ENCODE results near the gene DNAAF5. TPM values are rescaled to one million over a fixed set of nuclear protein-coding genes. Genes with fewer than 3 reads are reported as not detected.

The DNAAF5 gene
- total RNA-seq, 2 donors from 2014 or later: 19.5 to 53.4 TPM

GRCh38 chr7:753190-753589 is 26.7 kb downstream of the DNAAF5 start:
- Mint-ChIP-seq H3K36me3 (no peaks in the 10 kb centered on the region), H3K4me3 (no peak overlapping the region), H3K27ac (no peak overlapping the region), H3K9me3 (no peaks in the 10 kb centered on the region), H3K4me1 (ENCODE audit: low read depth in 2 of 2) (no peaks in the 10 kb centered on the region), H3K27me3 (no peaks in the 10 kb centered on the region)
- no peak for ATAC-seq
- no peak for DNase-seq (ENCODE audit: low spot score)

GRCh38 chr7:754531-755412 is 28.3 kb downstream of the DNAAF5 start:
- H3K4me1 Mint-ChIP-seq (ENCODE audit: low read depth in 2 of 2): no peaks in the 10 kb centered on the region
- H3K27ac Mint-ChIP-seq: no peak overlapping the region
- H3K36me3 Mint-ChIP-seq: no peaks in the 10 kb centered on the region
- DNase-seq (ENCODE audit: low spot score) (no peak), ATAC-seq (peak in 1 of 2 donors; percentile 28)
- no peaks in the 10 kb centered on the region for H3K9me3 Mint-ChIP-seq
- H3K27me3 Mint-ChIP-seq: no peaks in the 10 kb centered on the region
- H3K4me3 Mint-ChIP-seq: no peak overlapping the region

- Mint-ChIP-seq H3K9me3 (no peaks in the 10 kb centered on the region), H3K27me3 (no peaks in the 10 kb centered on the region), H3K27ac (no peak overlapping the region), H3K4me1 (ENCODE audit: low read depth in 2 of 2) (no peaks in the 10 kb centered on the region), H3K4me3 (no peak overlapping the region), H3K36me3 (no peaks in the 10 kb centered on the region)
- no peak for DNase-seq (ENCODE audit: low spot score)
- ATAC-seq: no peak
These were observed 28.9 kb downstream of the DNAAF5 start for GRCh38 chr7:755413-755805.

- no peak overlapping the region for H3K4me3 Mint-ChIP-seq
- no peak for DNase-seq (ENCODE audit: low spot score)
These were observed 29.9 kb downstream of the DNAAF5 start for GRCh38 chr7:756231-756927.

GRCh38 chr7:756928-757560 is 30.5 kb downstream of the DNAAF5 start:
- Mint-ChIP-seq H3K9me3 (no peaks in the 10 kb centered on the region), H3K27me3 (no peaks in the 10 kb centered on the region), H3K4me3 (no peak overlapping the region), H3K4me1 (ENCODE audit: low read depth in 2 of 2) (no peaks in the 10 kb centered on the region), H3K36me3 (no peaks in the 10 kb centered on the region), H3K27ac (no peak overlapping the region)
- ATAC-seq: peak in 1 of 2 donors; percentile 24
- no peak for DNase-seq (ENCODE audit: low spot score)

More at GRCh38 chr7:756231-756927, 29.9 kb downstream of the DNAAF5 start:
- H3K27me3 Mint-ChIP-seq: no peaks in the 10 kb centered on the region
- H3K4me1 Mint-ChIP-seq (ENCODE audit: low read depth in 2 of 2): no peaks in the 10 kb centered on the region
- ATAC-seq: no peak
- H3K36me3 Mint-ChIP-seq: no peaks in the 10 kb centered on the region
- H3K9me3 Mint-ChIP-seq: no peaks in the 10 kb centered on the region
- H3K27ac Mint-ChIP-seq: no peak overlapping the region

GRCh38 chr7:757741-758163 is 31.3 kb downstream of the DNAAF5 start:
- DNase-seq (ENCODE audit: low spot score): no peak
- Mint-ChIP-seq H3K36me3 (no peaks in the 10 kb centered on the region), H3K9me3 (no peaks in the 10 kb centered on the region), H3K4me3 (no peak overlapping the region), H3K27me3 (no peaks in the 10 kb centered on the region), H3K27ac (no peak overlapping the region), H3K4me1 (ENCODE audit: low read depth in 2 of 2) (no peaks in the 10 kb centered on the region)
- ATAC-seq: no peak

- H3K4me3 Mint-ChIP-seq: no peak overlapping the region
- ATAC-seq (no peak), DNase-seq (ENCODE audit: low spot score) (no peak)
- no peaks in the 10 kb centered on the region for H3K27me3 Mint-ChIP-seq
- no peak overlapping the region for H3K27ac Mint-ChIP-seq
- H3K4me1 Mint-ChIP-seq (ENCODE audit: low read depth in 2 of 2): no peaks in the 10 kb centered on the region
- H3K9me3 Mint-ChIP-seq: no peaks in the 10 kb centered on the region
- no peaks in the 10 kb centered on the region for H3K36me3 Mint-ChIP-seq
These were observed 33.1 kb downstream of the DNAAF5 start for GRCh38 chr7:759569-759968.

GRCh38 chr7:760006-760405 is 33.5 kb downstream of the DNAAF5 start:
- ATAC-seq: no peak
- H3K36me3 Mint-ChIP-seq: no peaks in the 10 kb centered on the region

GRCh38 chr7:761101-761500 is 34.6 kb downstream of the DNAAF5 start:
- no peak overlapping the region for H3K27ac Mint-ChIP-seq

More at GRCh38 chr7:760006-760405, 33.5 kb downstream of the DNAAF5 start:
- no peak for DNase-seq (ENCODE audit: low spot score)
- no peaks in the 10 kb centered on the region for H3K4me1 Mint-ChIP-seq (ENCODE audit: low read depth in 2 of 2)
- H3K9me3 Mint-ChIP-seq: no peaks in the 10 kb centered on the region
- no peaks in the 10 kb centered on the region for H3K27me3 Mint-ChIP-seq
- no peak overlapping the region for H3K27ac Mint-ChIP-seq
- no peak overlapping the region for H3K4me3 Mint-ChIP-seq

GRCh38 chr7:761631-762030 is 35.1 kb downstream of the DNAAF5 start:
- H3K27ac Mint-ChIP-seq: no peak overlapping the region
- no peaks in the 10 kb centered on the region for H3K27me3 Mint-ChIP-seq
- H3K36me3 Mint-ChIP-seq: no peaks in the 10 kb centered on the region
- DNase-seq (ENCODE audit: low spot score) (no peak), ATAC-seq (no peak)
- H3K4me3 Mint-ChIP-seq: no peak overlapping the region
- no peaks in the 10 kb centered on the region for H3K9me3 Mint-ChIP-seq
- no peaks in the 10 kb centered on the region for H3K4me1 Mint-ChIP-seq (ENCODE audit: low read depth in 2 of 2)

More at GRCh38 chr7:761101-761500, 34.6 kb downstream of the DNAAF5 start:
- no peaks in the 10 kb centered on the region for H3K9me3 Mint-ChIP-seq
- H3K4me3 Mint-ChIP-seq: no peak overlapping the region
- H3K4me1 Mint-ChIP-seq (ENCODE audit: low read depth in 2 of 2): no peaks in the 10 kb centered on the region
- H3K36me3 Mint-ChIP-seq: no peaks in the 10 kb centered on the region
- ATAC-seq: no peak
- no peak for DNase-seq (ENCODE audit: low spot score)
- no peaks in the 10 kb centered on the region for H3K27me3 Mint-ChIP-seq

GRCh38 chr7:762885-763284 is 36.4 kb downstream of the DNAAF5 start:
- no peaks in the 10 kb centered on the region for H3K27me3 Mint-ChIP-seq
- H3K9me3 Mint-ChIP-seq: no peaks in the 10 kb centered on the region
- no peak overlapping the region for H3K27ac Mint-ChIP-seq
- no peak overlapping the region for H3K4me3 Mint-ChIP-seq
- no peak for ATAC-seq
- DNase-seq (ENCODE audit: low spot score): no peak
- peaks cover 0 to 3% of the 10 kb centered on the region in 2 donors for H3K4me1 Mint-ChIP-seq (ENCODE audit: low read depth in 2 of 2)
- peaks cover 5% of the 10 kb centered on the region for H3K36me3 Mint-ChIP-seq

GRCh38 chr7:763762-764161 is 37.3 kb downstream of the DNAAF5 start:
- Mint-ChIP-seq H3K27me3 (no peaks in the 10 kb centered on the region), H3K9me3 (no peaks in the 10 kb centered on the region), H3K27ac (no peak overlapping the region), H3K4me3 (no peak overlapping the region), H3K4me1 (ENCODE audit: low read depth in 2 of 2) (peaks cover 0 to 3% of the 10 kb centered on the region in 2 donors), H3K36me3 (peaks cover 5% of the 10 kb centered on the region)
- DNase-seq (ENCODE audit: low spot score): no peak
- no peak for ATAC-seq

GRCh38 chr7:765383-765782 is 38.9 kb downstream of the DNAAF5 start:
- H3K4me1 Mint-ChIP-seq (ENCODE audit: low read depth in 2 of 2): peaks cover 0 to 3% of the 10 kb centered on the region in 2 donors

GRCh38 chr7:767580-767940 is 41.1 kb downstream of the DNAAF5 start:
- H3K4me1 Mint-ChIP-seq (ENCODE audit: low read depth in 2 of 2): peaks cover 0 to 3% of the 10 kb centered on the region in 2 donors
- DNase-seq (ENCODE audit: low spot score) (no peak), ATAC-seq (no peak)
- peaks cover 5% of the 10 kb centered on the region for H3K36me3 Mint-ChIP-seq
- no peak overlapping the region for H3K4me3 Mint-ChIP-seq
- H3K27me3 Mint-ChIP-seq: no peaks in the 10 kb centered on the region
- no peaks in the 10 kb centered on the region for H3K9me3 Mint-ChIP-seq
- H3K27ac Mint-ChIP-seq: no peak overlapping the region

More at GRCh38 chr7:765383-765782, 38.9 kb downstream of the DNAAF5 start:
- Mint-ChIP-seq H3K9me3 (no peaks in the 10 kb centered on the region), H3K36me3 (peaks cover 5% of the 10 kb centered on the region), H3K27me3 (no peaks in the 10 kb centered on the region), H3K4me3 (no peak overlapping the region), H3K27ac (no peak overlapping the region)
- ATAC-seq (no peak), DNase-seq (ENCODE audit: low spot score) (no peak)
